ENCODE measurements around the gene KCNH1. TPM values are rescaled to one million over a fixed set of nuclear protein-coding genes. Genes with fewer than 3 reads are reported as not detected.

The KCNH1 gene
- total RNA-seq, 2 donors from 2014 or later = 0.21 TPM; not detected in 1

DNA sequence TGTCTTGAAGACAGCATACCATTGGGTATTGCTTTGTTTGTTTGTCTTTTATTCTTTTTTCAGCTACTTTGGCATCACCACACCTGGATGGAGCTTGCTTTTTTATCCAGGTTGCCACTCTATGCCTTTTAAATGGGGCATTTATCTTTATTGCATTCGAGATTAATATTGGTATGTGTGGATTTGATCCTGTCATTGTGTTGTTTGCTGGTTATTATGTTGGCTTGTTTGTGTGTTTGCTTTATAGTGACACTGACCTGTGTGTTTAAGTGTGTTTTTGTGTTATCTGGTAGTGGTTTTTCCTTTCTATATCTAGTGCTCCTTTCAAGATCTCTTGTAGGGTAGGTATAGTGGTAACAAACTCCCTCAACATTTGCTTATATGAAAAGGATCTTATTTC is 24.9 kb upstream of the KCNH1 start:
- TF ChIP-seq, protein P1, sequence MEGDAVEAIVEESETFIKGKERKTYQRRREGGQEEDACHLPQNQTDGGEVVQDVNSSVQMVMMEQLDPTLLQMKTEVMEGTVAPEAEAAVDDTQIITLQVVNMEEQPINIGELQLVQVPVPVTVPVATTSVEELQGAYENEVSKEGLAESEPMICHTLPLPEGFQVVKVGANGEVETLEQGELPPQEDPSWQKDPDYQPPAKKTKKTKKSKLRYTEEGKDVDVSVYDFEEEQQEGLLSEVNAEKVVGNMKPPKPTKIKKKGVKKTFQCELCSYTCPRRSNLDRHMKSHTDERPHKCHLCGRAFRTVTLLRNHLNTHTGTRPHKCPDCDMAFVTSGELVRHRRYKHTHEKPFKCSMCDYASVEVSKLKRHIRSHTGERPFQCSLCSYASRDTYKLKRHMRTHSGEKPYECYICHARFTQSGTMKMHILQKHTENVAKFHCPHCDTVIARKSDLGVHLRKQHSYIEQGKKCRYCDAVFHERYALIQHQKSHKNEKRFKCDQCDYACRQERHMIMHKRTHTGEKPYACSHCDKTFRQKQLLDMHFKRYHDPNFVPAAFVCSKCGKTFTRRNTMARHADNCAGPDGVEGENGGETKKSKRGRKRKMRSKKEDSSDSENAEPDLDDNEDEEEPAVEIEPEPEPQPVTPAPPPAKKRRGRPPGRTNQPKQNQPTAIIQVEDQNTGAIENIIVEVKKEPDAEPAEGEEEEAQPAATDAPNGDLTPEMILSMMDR (IDR thresholded peaks at IDR 0.05) = no peak
- ATAC-seq (ENCODE audit: insufficient number of reproducible peaks, low FRiP score, low read depth) = no peak

DNA sequence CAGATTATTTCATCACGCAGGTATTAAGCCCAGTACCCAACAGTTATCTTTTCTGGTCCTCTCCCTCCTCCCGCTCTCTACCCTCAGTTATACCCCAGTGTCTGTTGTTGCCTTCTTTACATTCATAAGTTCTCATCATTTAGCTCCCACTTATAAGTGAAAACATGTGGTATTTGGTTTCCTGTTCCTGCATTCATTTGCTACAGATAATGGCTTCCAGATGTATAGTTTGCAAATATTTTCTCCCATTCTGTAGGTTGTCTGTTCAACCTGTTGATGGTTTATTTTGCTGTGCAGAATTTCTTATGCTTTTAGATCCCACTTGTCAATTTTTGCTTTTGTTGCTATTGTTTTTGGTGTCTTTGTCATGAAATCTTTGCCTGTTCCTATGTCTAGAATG is 21.1 kb upstream of the KCNH1 start:
- Histone ChIP-seq H3K4me3 (no peak overlapping the region), H3K36me3 (no peaks in the 10 kb centered on the region), H3K27ac (no peak overlapping the region), H3K27me3 (replicated peaks; ENCODE audit: insufficient read depth) (no peaks in the 10 kb centered on the region), H3K9me3 (peaks cover 5% of the 10 kb centered on the region), H3K4me1 (ENCODE audit: control insufficient read depth in 1 of 2, low read depth in 2 of 2) (no peaks in the 10 kb centered on the region)
- no peak for DNase-seq (ENCODE audit: low spot score)
- no peak for ATAC-seq (ENCODE audit: insufficient number of reproducible peaks, low FRiP score, low read depth)
- TF ChIP-seq, protein P1 (IDR thresholded peaks at IDR 0.05) = no peak

More for the DNA sequence above, 24.9 kb upstream of the KCNH1 start:
- DNase-seq (ENCODE audit: low spot score) = no peak
- no peak overlapping the region for H3K27ac ChIP-seq
- H3K27me3 ChIP-seq (replicated peaks; ENCODE audit: insufficient read depth) = no peaks in the 10 kb centered on the region
- no peak overlapping the region for H3K4me3 ChIP-seq
- peaks cover 5% of the 10 kb centered on the region for H3K9me3 ChIP-seq
- no peaks in the 10 kb centered on the region for H3K36me3 ChIP-seq
- no peaks in the 10 kb centered on the region for H3K4me1 ChIP-seq (ENCODE audit: control insufficient read depth in 1 of 2, low read depth in 2 of 2)

DNA sequence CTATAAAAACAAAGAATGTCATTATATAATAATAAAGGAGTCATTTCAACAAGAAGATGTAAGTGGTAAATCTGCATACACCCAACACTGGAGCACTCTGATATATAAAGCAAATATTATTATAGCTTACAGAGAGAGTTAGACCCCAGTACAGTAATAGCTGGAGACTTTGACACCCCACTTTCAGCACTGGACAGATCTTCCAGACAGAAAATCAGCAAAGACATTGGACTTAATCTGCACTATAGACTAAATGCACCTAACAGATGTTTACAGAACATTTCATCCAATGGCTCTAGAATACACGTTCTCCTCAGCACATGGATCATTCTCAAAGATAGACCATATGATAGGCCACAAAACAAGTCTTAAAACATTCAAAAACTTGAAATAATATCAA is 20.0 kb upstream of the KCNH1 start:
- ATAC-seq (ENCODE audit: insufficient number of reproducible peaks, low FRiP score, low read depth) = no peak
- TF ChIP-seq, protein P1 (IDR thresholded peaks at IDR 0.05) = no peak

DNA sequence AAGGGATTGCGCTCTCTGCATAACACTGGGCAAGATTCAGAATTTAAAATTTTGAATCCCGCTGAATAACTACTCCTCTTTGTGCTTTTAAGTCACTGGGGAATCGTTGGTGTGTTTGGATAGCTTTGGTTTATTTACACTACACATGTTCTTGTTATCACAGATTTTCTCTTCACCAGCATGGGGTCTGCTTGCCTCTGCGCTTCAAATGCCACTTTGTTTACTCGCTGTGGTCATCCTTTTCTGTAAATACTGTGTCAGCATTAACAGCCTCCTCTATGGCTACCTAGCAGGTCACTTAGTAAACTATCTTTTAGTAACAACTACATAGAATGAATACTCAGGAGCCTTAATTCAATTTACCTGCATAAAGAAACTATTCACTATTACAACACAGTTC is 14.4 kb upstream of the KCNH1 start:
- ATAC-seq (ENCODE audit: insufficient number of reproducible peaks, low FRiP score, low read depth) = no peak
- H3K27me3 ChIP-seq (replicated peaks; ENCODE audit: insufficient read depth) = no peaks in the 10 kb centered on the region
- no peaks in the 10 kb centered on the region for H3K36me3 ChIP-seq
- H3K9me3 ChIP-seq = no peaks in the 10 kb centered on the region
- H3K27ac ChIP-seq = no peak overlapping the region
- no peak for DNase-seq (ENCODE audit: low spot score)
- no peaks in the 10 kb centered on the region for H3K4me1 ChIP-seq (ENCODE audit: control insufficient read depth in 1 of 2, low read depth in 2 of 2)
- TF ChIP-seq, protein P1 (IDR thresholded peaks at IDR 0.05) = no peak
- no peak overlapping the region for H3K4me3 ChIP-seq

More for the DNA sequence above, 20.0 kb upstream of the KCNH1 start:
- H3K4me3 ChIP-seq = no peak overlapping the region
- no peaks in the 10 kb centered on the region for H3K36me3 ChIP-seq
- no peaks in the 10 kb centered on the region for H3K27me3 ChIP-seq (replicated peaks; ENCODE audit: insufficient read depth)
- H3K9me3 ChIP-seq = peaks cover 4% of the 10 kb centered on the region
- H3K27ac ChIP-seq = no peak overlapping the region
- H3K4me1 ChIP-seq (ENCODE audit: control insufficient read depth in 1 of 2, low read depth in 2 of 2) = no peaks in the 10 kb centered on the region
- DNase-seq (ENCODE audit: low spot score) = no peak

DNA sequence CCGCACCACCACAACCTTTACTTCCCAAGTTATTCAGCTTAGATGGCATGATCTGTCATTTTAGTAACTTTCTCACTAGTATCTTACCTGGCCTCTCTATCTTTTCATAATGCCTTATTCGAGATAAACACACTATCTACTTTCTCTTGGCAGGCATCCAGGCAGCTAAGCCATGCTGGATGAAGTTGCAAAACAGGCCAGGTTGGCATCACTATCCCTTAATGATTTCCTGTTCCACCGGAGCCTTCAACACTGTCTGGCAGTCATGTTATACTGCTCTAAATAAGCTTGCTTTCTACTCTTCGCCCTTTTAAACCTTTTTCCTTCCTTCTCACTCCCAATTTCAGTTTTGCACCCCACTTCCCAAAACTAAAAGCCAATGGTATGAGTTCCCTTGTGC is 12.0 kb upstream of the KCNH1 start:
- H3K36me3 ChIP-seq = no peaks in the 10 kb centered on the region
- H3K27me3 ChIP-seq (replicated peaks; ENCODE audit: insufficient read depth) = no peaks in the 10 kb centered on the region
- ATAC-seq (ENCODE audit: insufficient number of reproducible peaks, low FRiP score, low read depth) (no peak), DNase-seq (ENCODE audit: low spot score) (no peak)
- no peak overlapping the region for H3K27ac ChIP-seq
- no peaks in the 10 kb centered on the region for H3K4me1 ChIP-seq (ENCODE audit: control insufficient read depth in 1 of 2, low read depth in 2 of 2)
- no peak overlapping the region for H3K4me3 ChIP-seq
- H3K9me3 ChIP-seq = no peaks in the 10 kb centered on the region
- TF ChIP-seq, protein P1 (IDR thresholded peaks at IDR 0.05) = no peak

Data from thoracic aorta (tissue), 2 donors.